ENCODE measurements around the gene SLC35A2. TPM values are rescaled to one million over a fixed set of nuclear protein-coding genes. Genes with fewer than 3 reads are reported as not detected.

The SLC35A2 gene
- 37.1 TPM for polyA plus RNA-seq (2013, experiment 1 of 2; ENCODE audit: insufficient read length)
- 29.5 TPM for polyA plus RNA-seq (2013, experiment 2 of 2; ENCODE audit: insufficient read length)

GRCh38 chrX:48911412-48912182 is at the start of gene SLC35A2:
TSS of gene SLC35A2 (minus strand) at chrX:48911646. CDS start at chrX:48911636, 10 bp downstream.
- DNase-seq = peak; percentile 64

- no peak for DNase-seq
Observed at GRCh38 chrX:48960291-48960690, 48.8 kb upstream of the SLC35A2 start.

- DNase-seq = peak; percentile 68
Observed at GRCh38 chrX:48958635-48959094, 47.2 kb upstream of the SLC35A2 start.

- peak; percentile 98 for DNase-seq
Observed at GRCh38 chrX:48957827-48958634, 46.6 kb upstream of the SLC35A2 start.

- peak; percentile 69 for DNase-seq
Observed at GRCh38 chrX:48957477-48957826, 46.0 kb upstream of the SLC35A2 start, which contains the start of gene OTUD5. TSS of gene OTUD5 (minus strand) at chrX:48957607. CDS start at chrX:48957570, 37 bp downstream.

- DNase-seq = no peak
Observed at GRCh38 chrX:48956728-48957414, 45.4 kb upstream of the SLC35A2 start.

GRCh38 chrX:48948589-48948988 is 37.1 kb upstream of the SLC35A2 start:
- no peak for DNase-seq

- DNase-seq = peak; percentile 29
Observed at GRCh38 chrX:48945517-48946348, 34.3 kb upstream of the SLC35A2 start.

GRCh38 chrX:48942895-48943294 is 31.4 kb upstream of the SLC35A2 start:
- no peak for DNase-seq

- no peak for DNase-seq
Observed at GRCh38 chrX:48940404-48940955, 29.0 kb upstream of the SLC35A2 start.

GRCh38 chrX:48939524-48940228 is 28.2 kb upstream of the SLC35A2 start:
- DNase-seq = no peak

- DNase-seq = no peak
Observed at GRCh38 chrX:48938721-48939425, 27.4 kb upstream of the SLC35A2 start.

GRCh38 chrX:48937054-48937907 is 25.8 kb upstream of the SLC35A2 start:
- peak; percentile 44 for DNase-seq

- no peak for DNase-seq
Observed at GRCh38 chrX:48936429-48937053, 25.1 kb upstream of the SLC35A2 start.

GRCh38 chrX:48935301-48935670 is 23.8 kb upstream of the SLC35A2 start:
- no peak for DNase-seq

GRCh38 chrX:48934581-48935300 is 23.3 kb upstream of the SLC35A2 start:
- no peak for DNase-seq

GRCh38 chrX:48933757-48934156 is 22.3 kb upstream of the SLC35A2 start:
- DNase-seq = no peak
